HG02763 (cell line): ENCODE data around the gene FBXL20.

Source experiments
- ATAC-seq: cut with Tn5 transposase; IDR thresholded peaks from one replicate; pipeline ENCODE4 v1.9.1; 2021; ENCODE audit warnings: mild to moderate bottlenecking, moderate library complexity; ENCODE audit not compliant: unreplicated experiment

The FBXL20 gene

DNA sequence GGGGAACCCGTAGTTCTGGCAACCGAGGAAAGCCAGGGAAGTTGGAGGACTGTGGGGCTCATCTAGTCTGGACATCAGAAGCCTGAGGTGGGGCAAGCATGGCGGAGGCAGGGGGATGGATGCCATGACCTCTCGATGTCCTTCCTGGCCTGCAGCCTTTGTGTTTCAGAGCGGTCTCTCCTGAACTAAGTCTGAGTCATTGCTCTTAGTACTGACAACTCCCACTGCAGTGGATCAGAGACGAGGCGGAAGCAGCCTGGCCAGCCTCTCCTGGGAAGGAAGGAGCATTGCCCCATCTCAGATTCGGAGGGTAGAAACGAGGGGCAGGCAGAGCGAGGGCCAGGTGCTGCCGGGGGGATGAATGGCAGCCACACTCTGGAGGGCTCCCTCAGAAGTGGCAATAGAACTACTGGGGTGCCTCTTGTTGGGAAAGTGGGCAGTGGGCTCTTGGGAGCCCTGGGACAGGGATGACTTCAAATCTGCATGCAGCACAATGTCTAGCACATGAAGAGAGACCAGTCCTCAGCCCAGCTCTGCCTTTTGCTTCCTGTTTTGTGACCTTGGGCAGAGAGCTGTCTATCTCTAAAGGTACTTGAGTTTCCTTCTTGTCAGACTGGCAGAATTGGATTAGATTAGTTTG lies 172.0 kb downstream of the FBXL20 start:
- ATAC-seq = no peak

DNA sequence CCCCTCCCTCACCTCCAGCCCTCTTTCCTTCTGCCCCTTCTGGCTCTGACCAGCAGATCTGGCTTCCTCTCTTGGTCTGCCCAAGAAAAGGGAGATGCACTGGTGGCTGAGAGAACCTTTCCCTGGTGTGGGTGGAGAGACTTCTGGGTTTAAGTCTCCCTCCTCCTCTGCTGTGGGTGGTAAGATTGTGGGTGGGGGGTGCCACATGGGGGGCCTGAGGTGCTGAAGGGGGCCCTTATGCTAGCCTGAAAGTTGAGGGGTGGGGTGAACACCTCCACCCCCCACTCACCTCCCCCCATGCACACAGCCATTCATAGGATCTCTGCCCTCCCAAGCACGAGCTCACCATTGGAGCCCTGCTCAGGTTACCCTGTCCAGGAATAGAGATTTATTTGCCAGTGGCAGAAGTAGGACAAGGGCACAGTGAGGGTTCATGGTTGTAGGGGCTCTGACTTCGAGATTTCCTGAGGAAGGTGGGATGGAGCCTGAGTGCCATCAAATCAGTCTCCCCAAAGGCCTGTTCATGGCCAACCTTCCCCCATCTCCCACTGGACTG lies 174.0 kb downstream of the FBXL20 start:
- no peak for ATAC-seq

GRCh38 chr17:39225959-39226683 lies 175.3 kb downstream of the FBXL20 start:
- ATAC-seq = no peak

- ATAC-seq = no peak
Measured at GRCh38 chr17:39225308-39225958, 176.0 kb downstream of the FBXL20 start, which contains the start of gene STAC2. TSS of gene STAC2 (minus strand) at chr17:39225945. CDS start at chr17:39225502, 443 bp downstream.

DNA sequence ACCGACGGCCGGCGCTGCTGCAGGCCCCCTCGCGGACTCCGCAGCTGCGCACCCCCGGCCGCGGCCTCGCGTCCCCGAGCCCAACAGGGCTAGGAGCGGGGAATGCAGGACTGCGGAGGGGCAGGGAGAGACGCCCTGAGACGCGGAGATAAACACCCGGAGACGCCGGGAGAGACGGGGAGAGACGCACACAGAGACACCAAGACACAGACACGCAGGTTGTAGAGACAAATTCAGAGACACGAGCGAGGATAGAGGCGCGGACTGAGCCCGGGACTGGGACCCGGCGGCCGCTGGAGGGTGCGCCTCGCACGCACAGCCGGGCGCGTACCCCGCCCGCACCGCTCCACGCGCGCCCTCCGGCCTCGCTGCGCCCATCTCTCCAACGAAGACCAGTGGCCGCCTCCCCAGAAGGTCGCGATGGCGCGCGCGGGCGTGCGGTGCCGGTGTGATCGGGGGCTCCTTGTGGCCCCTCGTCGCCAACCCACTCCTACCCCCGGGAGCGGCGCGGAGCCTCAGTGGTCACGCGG lies 176.6 kb downstream of the FBXL20 start:
- no peak for ATAC-seq

DNA sequence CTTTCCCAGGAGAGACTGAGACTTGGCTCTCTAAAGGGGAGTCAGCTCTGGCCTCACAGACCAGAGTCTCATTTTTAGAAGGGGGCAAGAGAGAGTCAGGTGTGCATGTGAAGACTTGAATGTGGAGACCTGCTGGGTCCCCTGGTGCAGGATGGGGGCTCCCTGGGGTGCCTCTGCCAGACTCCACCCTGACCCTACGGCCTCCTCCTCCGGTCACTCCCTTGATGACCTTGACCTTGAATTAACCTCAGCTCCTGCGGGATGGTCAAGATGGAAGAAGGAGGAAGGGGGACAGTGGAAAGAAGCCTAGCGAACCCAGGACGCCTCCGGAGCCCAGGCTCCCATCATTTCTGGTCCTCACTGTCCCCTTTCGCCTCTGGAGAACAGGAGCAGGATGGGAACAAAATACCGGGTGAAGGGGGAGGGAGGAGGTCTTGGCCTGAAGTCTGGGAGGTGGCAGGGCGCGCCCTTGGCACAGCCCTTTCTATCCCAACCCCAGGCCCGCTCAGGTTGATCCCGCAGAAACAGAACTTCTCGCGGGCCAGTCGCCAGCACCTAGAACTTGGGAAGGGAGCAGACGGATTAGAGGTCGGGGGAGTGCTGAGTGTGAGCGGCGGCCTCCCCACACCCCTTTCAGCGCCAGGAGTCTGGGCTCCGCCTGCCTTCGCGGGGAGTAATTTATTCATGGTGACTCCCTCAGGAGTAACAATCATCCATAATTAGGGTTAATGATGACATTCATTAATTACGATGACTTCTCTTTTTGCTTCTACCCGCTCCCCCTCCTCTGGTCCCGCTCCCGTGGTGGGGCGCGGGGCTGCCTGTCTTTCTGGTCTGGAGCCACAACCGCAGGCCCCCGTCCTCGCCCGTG lies 177.3 kb downstream of the FBXL20 start:
- no peak for ATAC-seq

- no peak for ATAC-seq
Measured at GRCh38 chr17:39222866-39223834, 178.3 kb downstream of the FBXL20 start.

- no peak for ATAC-seq
Measured at GRCh38 chr17:39222151-39222550, 179.3 kb downstream of the FBXL20 start.

GRCh38 chr17:39221572-39221971 lies 179.9 kb downstream of the FBXL20 start:
- no peak for ATAC-seq

DNA sequence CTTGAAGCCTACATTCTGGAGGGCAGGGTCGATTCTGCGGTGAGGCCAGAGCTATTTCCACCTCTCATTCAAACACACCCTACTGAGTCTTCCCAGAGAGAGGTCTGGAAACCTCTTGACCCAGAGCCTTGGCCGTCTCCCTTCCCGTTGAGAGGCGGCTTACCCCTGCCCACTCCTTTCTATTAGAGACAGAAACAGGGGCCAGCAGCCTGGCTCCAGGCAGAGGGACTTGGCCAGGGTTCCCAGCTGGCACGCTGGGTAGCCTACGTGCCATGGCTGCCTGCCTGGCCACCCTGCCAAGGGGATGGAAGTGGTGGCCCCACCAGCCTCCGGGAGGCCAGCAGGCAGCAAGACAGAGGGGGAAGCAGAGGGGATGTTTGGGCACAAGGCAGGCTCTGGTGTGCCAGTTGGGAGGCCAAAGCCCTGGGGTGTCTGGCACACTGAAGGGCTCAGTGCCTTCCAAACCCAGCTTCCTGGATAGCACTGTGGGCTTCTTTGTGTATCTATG lies 181.7 kb downstream of the FBXL20 start:
- ATAC-seq = no peak

GRCh38 chr17:39218906-39219305 lies 182.5 kb downstream of the FBXL20 start:
- no peak for ATAC-seq

- no peak for ATAC-seq
Measured at GRCh38 chr17:39217734-39218369, 183.6 kb downstream of the FBXL20 start.

DNA sequence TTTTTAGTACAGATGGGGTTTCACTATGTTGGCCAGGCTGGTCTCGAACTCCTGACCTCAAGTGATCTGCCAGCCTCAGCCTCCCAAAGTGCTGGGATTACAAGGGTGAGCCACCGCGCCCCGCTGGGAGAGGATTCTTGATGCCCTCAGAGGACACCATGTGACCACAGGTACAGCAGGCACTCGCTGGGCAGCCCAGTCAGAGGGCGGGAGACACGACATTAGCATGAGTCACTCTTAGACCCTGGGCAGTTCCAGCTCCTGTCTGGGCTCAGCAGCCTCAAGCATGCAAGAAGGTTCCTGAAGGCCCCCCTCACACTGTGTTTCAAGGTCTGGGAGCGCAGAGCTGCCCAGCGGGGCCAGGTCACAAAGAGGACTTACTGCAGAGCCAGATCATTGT lies 187.6 kb downstream of the FBXL20 start:
- ATAC-seq = no peak

GRCh38 chr17:39212841-39213480 lies 188.5 kb downstream of the FBXL20 start:
- no peak for ATAC-seq

DNA sequence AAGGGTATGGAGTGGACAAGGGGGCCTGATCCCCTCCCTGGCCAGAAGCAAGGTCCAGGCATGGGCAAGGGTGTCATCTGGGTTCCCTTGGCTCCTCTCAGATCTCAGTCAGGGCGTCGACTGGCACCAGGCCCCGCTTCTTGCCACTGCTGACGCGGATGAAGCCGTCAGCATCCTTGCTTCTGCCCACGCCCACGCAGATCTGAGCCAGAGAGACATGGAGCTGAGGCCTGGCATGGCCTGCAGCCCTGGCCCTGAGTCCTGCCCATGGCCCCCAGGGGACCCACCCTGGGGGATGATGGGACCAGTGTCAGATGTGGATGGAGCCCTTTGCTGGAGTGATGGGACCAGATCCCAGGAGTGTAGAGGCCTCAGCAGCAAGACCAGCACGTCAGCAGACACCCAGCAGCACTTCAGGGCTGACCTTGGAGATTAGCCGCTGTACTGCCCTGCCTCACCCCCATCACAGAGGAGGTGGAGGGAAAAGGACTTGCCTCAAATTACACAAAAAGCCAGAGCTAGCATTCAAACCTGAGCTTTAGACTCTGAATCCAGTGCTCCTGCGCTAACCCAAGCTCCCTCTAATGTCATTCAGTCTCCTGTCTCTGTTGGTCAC lies 189.1 kb downstream of the FBXL20 start:
- ATAC-seq = no peak

- no peak for ATAC-seq
Measured at GRCh38 chr17:39210093-39210434, 191.4 kb downstream of the FBXL20 start.

GRCh38 chr17:39209317-39210092 lies 191.9 kb downstream of the FBXL20 start:
- no peak for ATAC-seq
